GM21447 (cell line): ENCODE measurements around the gene KIAA1191.
"Not testable (repeated sequence)": the region's sequence is repeated elsewhere in the genome, so short reads cannot be mapped to it uniquely, and the experiment has no call there.

ENCODE experiments used
- ATAC-seq: cut with Tn5 transposase; IDR thresholded peaks from one replicate; pipeline ENCODE4 v1.9.1; 2021; ENCODE audit not compliant: unreplicated experiment

KIAA1191 gene

GRCh38 chr5:176361437-176362232 is at the start of gene KIAA1191:
Gene KIAA1191 (minus strand): TSS chr5:176361764. CDS start chr5:176359508, 2,256 bp downstream.
- peak; percentile 86 for ATAC-seq

GRCh38 chr5:176410486-176411180 is 49.1 kb upstream of the KIAA1191 start:
- no peak for ATAC-seq

- ATAC-seq: no peak
Measured at GRCh38 chr5:176409765-176410164, 48.2 kb upstream of the KIAA1191 start.

GRCh38 chr5:176408590-176408989 is 47.0 kb upstream of the KIAA1191 start:
- ATAC-seq: no peak

GRCh38 chr5:176408252-176408573 is 46.6 kb upstream of the KIAA1191 start:
- not testable (repeated sequence) for ATAC-seq

- ATAC-seq: no peak
Measured at GRCh38 chr5:176407456-176408251, 46.1 kb upstream of the KIAA1191 start.

GRCh38 chr5:176406436-176407052 is 45.0 kb upstream of the KIAA1191 start:
- no peak for ATAC-seq

- no peak for ATAC-seq
Measured at GRCh38 chr5:176405656-176406435, 44.3 kb upstream of the KIAA1191 start.

- no peak for ATAC-seq
Measured at GRCh38 chr5:176401281-176402205, 40.0 kb upstream of the KIAA1191 start.

GRCh38 chr5:176400382-176401156 is 39.0 kb upstream of the KIAA1191 start:
- no peak for ATAC-seq

- ATAC-seq: no peak
Measured at GRCh38 chr5:176397736-176398420, 36.3 kb upstream of the KIAA1191 start.

- no peak for ATAC-seq
Measured at GRCh38 chr5:176396330-176396729, 34.8 kb upstream of the KIAA1191 start.

- no peak for ATAC-seq
Measured at GRCh38 chr5:176394881-176395675, 33.5 kb upstream of the KIAA1191 start.

- no peak for ATAC-seq
Measured at GRCh38 chr5:176394096-176394495, 32.5 kb upstream of the KIAA1191 start.

- ATAC-seq: no peak
Measured at GRCh38 chr5:176392526-176392925, 31.0 kb upstream of the KIAA1191 start.

GRCh38 chr5:176391999-176392398 is 30.4 kb upstream of the KIAA1191 start:
- no peak for ATAC-seq

GRCh38 chr5:176391479-176391878 is 29.9 kb upstream of the KIAA1191 start:
- ATAC-seq: no peak
